ENCODE measurements around the gene STIM1.

STIM1 gene

DNA sequence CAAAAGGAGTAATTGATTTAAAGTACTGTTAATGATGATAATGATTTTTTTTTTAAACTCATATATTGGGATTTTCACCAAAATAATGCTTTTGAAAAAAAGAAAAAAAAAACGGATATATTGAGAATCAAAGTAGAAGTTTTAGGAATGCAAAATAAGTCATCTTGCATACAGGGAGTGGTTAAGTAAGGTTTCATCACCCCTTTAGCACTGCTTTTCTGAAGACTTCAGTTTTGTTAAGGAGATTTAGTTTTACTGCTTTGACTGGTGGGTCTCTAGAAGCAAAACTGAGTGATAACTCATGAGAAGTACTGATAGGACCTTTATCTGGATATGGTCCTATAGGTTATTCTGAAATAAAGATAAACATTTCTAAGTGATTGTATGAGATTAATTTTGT is 283.0 kb downstream of the STIM1 start:
- Mint-ChIP-seq H3K27ac (no peak overlapping the region), H3K9me3 (peaks cover 17 to 32% of the 10 kb centered on the region in 2 donors), H3K27me3 (no peaks in the 10 kb centered on the region), H3K4me1 (no peaks in the 10 kb centered on the region), H3K4me3 (no peak overlapping the region)
- DNase-seq (no peak), ATAC-seq (no peak)

- no peak overlapping the region for H3K27ac Mint-ChIP-seq
- ATAC-seq, result no peak
- H3K9me3 Mint-ChIP-seq, result peaks cover 17 to 32% of the 10 kb centered on the region in 2 donors
- H3K27me3 Mint-ChIP-seq, result no peaks in the 10 kb centered on the region
- H3K4me3 Mint-ChIP-seq, result no peak overlapping the region
- no peaks in the 10 kb centered on the region for H3K4me1 Mint-ChIP-seq
- no peak for DNase-seq
Observed at GRCh38 chr11:4140067-4140636, 284.7 kb downstream of the STIM1 start.
